Measurements from ENCODE around the gene IGFL2. TPM values are rescaled to one million over a fixed set of nuclear protein-coding genes. Genes with fewer than 3 reads are reported as not detected.

IGFL2 gene
- polyA plus RNA-seq, 1 of the 3 experiments (the other 2 are of a cell fraction) = 0.23 TPM

- TF ChIP-seq ELF1 (IDR thresholded peaks at IDR 0.05) (no peak), TCF12 (IDR thresholded peaks at IDR 0.05) (no peak), RCOR1 (IDR thresholded peaks at IDR 0.05; ENCODE audit: low read length) (no peak), REST (IDR thresholded peaks at IDR 0.05; ENCODE audit: low read depth, low read length) (no peak), RFX5 (IDR thresholded peaks at IDR 0.05; ENCODE audit: low read length) (no peak), TEAD4 (IDR thresholded peaks at IDR 0.05; ENCODE audit: borderline replicate concordance, insufficient read depth) (no peak), MEF2A (IDR thresholded peaks at IDR 0.05; ENCODE audit: borderline replicate concordance, low read depth) (no peak), SMC3 (IDR thresholded peaks at IDR 0.05; ENCODE audit: low read depth, low read length) (no peak), EZH2phosphoT487 (IDR thresholded peaks at IDR 0.05; ENCODE audit: borderline replicate concordance, low read depth) (no peak), GATA2 (CRISPR knock-in tag; IDR thresholded peaks at IDR 0.05) (no peak), IRF3 (IDR thresholded peaks at IDR 0.05; ENCODE audit: low read depth, low read length) (no peak), MXI1 (IDR thresholded peaks at IDR 0.05; ENCODE audit: low read depth, low read length) (no peak), NFIC (IDR thresholded peaks at IDR 0.05; ENCODE audit: borderline replicate concordance) (no peak), NRF1 (IDR thresholded peaks at IDR 0.05; ENCODE audit: low read depth, low read length) (no peak), PBX3 (IDR thresholded peaks at IDR 0.05) (no peak)
- Histone ChIP-seq H3F3A (replicated peaks; ENCODE audit: insufficient read depth) (peaks cover 15% of the 10 kb centered on the region), H3K4me2 (no peak overlapping the region), H3K9ac (no peak overlapping the region), H3K36me3 (replicated peaks in 1 of 2; ENCODE audit: control insufficient read depth in 1 of 2, insufficient read depth in 2 of 2, low read length in 1 of 2) (no peaks in the 10 kb centered on the region), H3K27ac (ENCODE audit: low read depth in 2 of 2, low read length in 1 of 2) (no peak overlapping the region), H3K4me1 (ENCODE audit: control insufficient read depth in 1 of 2, insufficient read depth in 2 of 2, low read depth in 1 of 2, low read length in 1 of 2) (0 out of 4 replicates have a peak, but pooled peaks cover 0 to 6% of the 10 kb centered on the region in 2 experiments), H3K27me3 (ENCODE audit: insufficient read depth) (peaks cover 1% of the 10 kb centered on the region; the same call in 1 of the 2 replicates), H3K9me2 (no peaks in the 10 kb centered on the region), H3K79me2 (ENCODE audit: insufficient read depth) (no peaks in the 10 kb centered on the region), H3K4me3 (ENCODE audit: low read depth in 2 of 2, low read length in 1 of 2) (no peak overlapping the region), H3K9me3 (no peaks in the 10 kb centered on the region), H4K20me1 (ENCODE audit: insufficient read depth) (no peaks in the 10 kb centered on the region), H2AFZ (ENCODE audit: low read depth) (no peak overlapping the region)
- 5% methylated on average over 4 of the region's 4 CpGs for WGBS (ENCODE audit: low lambda C conversion rate)
- ChIA-PET CTCF (interaction anchor here (0.6 to 2.1 kb wide), 2 partner anchors 8 to 428 kb away, joined by 3 to 9 read pairs; partner anchors contain the start of gene SIX5), POLR2A (no interaction called here)
- DNase-seq = no peak
These were observed 49.5 kb downstream of the IGFL2 start for GRCh38 chr19:46197314-46198070.
